Adipose tissue (tissue), 3 donors: Measurements from ENCODE around the gene PFDN2. TPM values are rescaled to one million over a fixed set of nuclear protein-coding genes. Genes with fewer than 3 reads are reported as not detected.
A peak's percentile ranks its signal among the peaks of the same experiment; 100 is the strongest.
"Not testable (repeated sequence)": the region's sequence is repeated elsewhere in the genome, so short reads cannot be mapped to it uniquely, and the experiment has no call there.

Source experiments
- H3K27ac ChIP-seq: one replicate; pipeline ENCODE4 v1.5.1; 2013; ENCODE audit warnings: low read depth, low read length
- WGBS, 3 donors: extraction: QIAGEN DNeasy Blood & Tissue Kit; methylation state at CpG; one replicate each; pipeline ENCODE4 v1.1.7; 2013; 5-methylcytosine and 5-hydroxymethylcytosine counted together
- polyA plus RNA-seq, 3 donors: library from polyadenylated mRNA; stranded (reverse); fragments of 200-250 nt; gene quantifications; one replicate each; pipeline ENCODE4 v1.2.3, GENCODE V29; 2013
- donor health status: healthy with polysubstance abuse.
- donor health status: Bipolar disorder and iron deficiency.
- donor health status: healthy.

Gene PFDN2
- polyA plus RNA-seq, 3 donors, result 53.0 to 201 (median 139) TPM

GRCh38 chr1:161145832-161146231, 28.0 kb upstream of the PFDN2 start:
- no peak overlapping the region for H3K27ac ChIP-seq
- 78 to 84% (median 78%) methylated on average over 3 of the region's 3 CpGs for WGBS, 3 donors

GRCh38 chr1:161140755-161141400, 23.0 kb upstream of the PFDN2 start:
- WGBS, 3 donors, result 94 to 96% (median 95%) methylated on average over 29 of the region's 29 CpGs
- H3K27ac ChIP-seq, result no peak overlapping the region

DNA sequence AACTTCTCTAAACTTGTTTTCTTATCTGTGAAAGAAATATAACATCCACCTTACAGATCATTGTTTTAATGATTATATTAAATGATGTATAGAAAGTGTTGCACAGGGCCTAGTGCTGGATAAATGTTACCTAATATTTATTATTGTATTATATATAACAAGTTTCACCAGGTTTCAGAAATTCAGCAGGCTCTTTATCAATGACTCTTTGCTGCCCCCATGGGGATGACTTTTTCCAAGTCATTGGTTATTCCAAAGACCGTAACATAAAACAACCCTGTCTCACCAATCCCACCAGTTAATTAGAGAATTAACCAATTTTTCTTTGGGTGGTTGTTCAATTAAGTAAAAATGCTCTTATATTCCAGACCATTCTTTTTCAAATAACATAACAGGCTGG, 21.9 kb upstream of the PFDN2 start:
- 14 to 39% (median 30%) methylated on average over 1 of the region's 1 CpG for WGBS, 3 donors
- H3K27ac ChIP-seq, result no peak overlapping the region

GRCh38 chr1:161138431-161138830, 20.6 kb upstream of the PFDN2 start:
- H3K27ac ChIP-seq, result no peak overlapping the region
- 71 to 82% (median 77%) methylated on average over 1 of the region's 1 CpG for WGBS, 3 donors

GRCh38 chr1:161137881-161138280, 20.0 kb upstream of the PFDN2 start:
- H3K27ac ChIP-seq, result no peak overlapping the region
- 64 to 84% (median 67%) methylated on average over 3 of the region's 3 CpGs for whole genome bisulfite sequencing, 3 donors

DNA sequence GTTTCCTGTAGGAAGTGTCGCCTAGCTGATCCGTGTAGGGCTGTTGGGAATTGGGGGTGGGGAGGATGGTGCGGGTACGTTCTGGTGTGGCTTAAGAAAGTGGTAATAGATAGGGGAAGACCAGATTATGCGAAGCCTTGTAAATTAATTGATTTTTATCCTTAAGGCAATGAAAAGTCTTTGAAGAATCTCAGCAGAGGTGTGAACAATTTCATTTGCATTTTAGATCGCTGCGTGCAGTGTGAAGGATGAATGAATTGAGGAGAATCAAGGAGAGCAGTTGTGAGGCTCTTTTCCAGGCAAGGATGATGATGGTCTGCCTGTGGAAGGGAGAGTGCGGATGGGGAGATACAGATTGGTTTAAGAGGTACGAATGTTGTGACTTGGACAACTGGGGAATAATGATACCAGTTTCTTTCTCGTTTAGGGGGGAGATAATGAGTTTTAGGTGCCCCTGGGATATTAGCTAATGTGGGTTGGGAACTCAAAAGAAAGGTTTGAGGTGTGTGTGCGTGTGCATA, 15.4 kb upstream of the PFDN2 start:
- 2 to 7% (median 5%) methylated on average over 11 of the region's 11 CpGs for WGBS, 3 donors
- peak overlapping the region; percentile 90 for H3K27ac ChIP-seq

- 0 to 1% (median 0%) methylated on average over 63 to 68 of the region's 68 CpGs for WGBS, 3 donors
- peak within 1 kb of the TSS; percentile 90 for H3K27ac ChIP-seq
Measured at GRCh38 chr1:161132410-161133219, 14.8 kb upstream of the PFDN2 start, which contains the start of gene DEDD. TSS of gene DEDD (minus strand) at chr1:161132667. CDS start at chr1:161124462, 8,205 bp downstream.

- WGBS, 3 donors, result 3 to 5% (median 5%) methylated on average over 22 of the region's 22 CpGs
Measured at GRCh38 chr1:161131523-161132409, 13.9 kb upstream of the PFDN2 start.

DNA sequence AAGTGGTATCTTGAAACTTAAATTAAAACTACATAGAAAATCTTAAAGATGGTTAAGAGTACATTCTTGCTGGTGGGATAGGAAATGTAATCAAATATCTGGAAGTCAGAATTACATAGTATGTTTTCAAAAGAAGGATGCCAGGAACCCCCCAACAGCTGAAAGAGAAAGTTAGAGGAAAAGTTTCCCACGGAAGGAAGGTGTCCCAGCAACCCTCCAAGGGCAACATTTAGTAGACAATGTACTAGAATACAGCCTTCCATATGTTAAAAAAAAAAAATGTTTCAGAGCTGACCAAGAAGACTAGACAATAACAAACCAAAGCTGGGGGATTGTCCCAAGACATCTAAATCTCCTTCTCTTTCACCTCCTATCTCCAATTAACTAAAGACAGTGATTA, 12.4 kb upstream of the PFDN2 start:
- H3K27ac ChIP-seq, result no peak overlapping the region
- 33 to 52% (median 42%) methylated on average over 1 of the region's 1 CpG for WGBS, 3 donors

More at GRCh38 chr1:161131523-161132409, 13.9 kb upstream of the PFDN2 start:
- H3K27ac ChIP-seq, result peak overlapping the region; percentile 90

- H3K27ac ChIP-seq, result no peak overlapping the region
- WGBS, 3 donors, result 82 to 98% (median 89%) methylated on average over 4 of the region's 4 CpGs
Measured at GRCh38 chr1:161128591-161129420, 11.0 kb upstream of the PFDN2 start.

DNA sequence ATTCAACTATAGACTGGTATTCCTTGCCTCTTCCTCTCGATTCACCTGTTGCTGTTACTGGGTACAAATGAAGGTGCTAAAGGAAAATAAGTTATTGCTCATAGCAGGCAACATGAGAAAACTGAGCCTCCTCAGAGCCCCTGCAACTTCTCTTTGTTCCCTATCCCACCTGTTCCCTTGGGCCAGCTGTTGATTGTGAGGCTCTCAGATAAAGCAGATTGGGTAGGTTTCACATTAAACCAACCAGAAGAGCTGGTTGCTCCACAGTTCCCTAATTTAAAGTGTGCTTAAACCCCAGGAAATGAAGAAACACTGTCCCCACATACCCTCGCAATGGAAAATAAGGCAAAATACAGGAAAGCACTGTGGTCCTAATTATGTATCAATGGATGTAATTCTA, 9.8 kb upstream of the PFDN2 start:
- H3K27ac ChIP-seq, result no peak overlapping the region

DNA sequence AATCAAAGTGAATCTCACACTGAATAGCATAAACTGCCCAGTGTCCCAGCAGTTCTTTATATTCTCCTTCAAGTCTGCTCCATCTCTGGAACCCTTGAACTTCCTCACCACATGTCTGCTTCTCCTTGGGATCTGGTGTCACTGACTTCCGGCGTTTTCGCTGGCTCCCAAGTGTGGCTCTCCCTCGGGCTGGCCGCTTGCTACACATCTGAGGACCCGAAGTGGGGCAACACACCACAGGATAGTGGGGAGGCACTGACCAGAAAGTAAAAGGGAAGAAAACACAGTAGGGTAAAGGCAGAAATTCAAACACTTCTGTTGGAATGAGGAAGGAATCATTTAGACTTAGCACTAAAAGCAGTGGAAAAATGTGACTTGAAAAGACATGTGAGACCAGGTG, 5.1 kb upstream of the PFDN2 start:
- no peak overlapping the region for H3K27ac ChIP-seq
- 83 to 87% (median 85%) methylated on average over 6 of the region's 6 CpGs for WGBS, 3 donors

More for the DNA sequence above, 9.8 kb upstream of the PFDN2 start:
- WGBS, 3 donors, result 67 to 92% (median 74%) methylated on average over 2 of the region's 2 CpGs

DNA sequence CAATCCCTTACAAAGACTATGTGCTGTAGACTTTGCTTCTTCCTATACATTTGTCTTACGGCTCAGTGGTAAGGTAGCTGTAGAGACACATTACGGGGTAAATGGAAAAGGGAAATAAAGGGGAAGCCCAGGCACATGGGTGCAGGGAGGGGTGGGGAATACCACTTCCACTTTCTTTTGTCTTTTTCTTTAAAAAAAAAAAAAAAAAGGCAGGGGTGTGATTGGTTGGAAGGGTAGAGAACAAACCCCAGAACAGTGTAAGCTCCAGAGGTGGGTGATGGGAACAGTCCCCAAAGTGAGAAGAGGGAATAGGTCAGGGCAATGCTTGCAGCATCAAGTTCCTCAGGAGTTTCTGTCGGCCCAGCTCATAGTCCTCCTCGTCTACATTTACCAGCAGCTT, 4.0 kb upstream of the PFDN2 start:
- 54 to 86% (median 69%) methylated on average over 4 of the region's 4 CpGs for WGBS, 3 donors
- no peak overlapping the region for H3K27ac ChIP-seq

GRCh38 chr1:161121042-161121650, 3.3 kb upstream of the PFDN2 start:
- no peak overlapping the region for H3K27ac ChIP-seq
- WGBS, 3 donors, result 80 to 91% (median 81%) methylated on average over 3 of the region's 3 CpGs

DNA sequence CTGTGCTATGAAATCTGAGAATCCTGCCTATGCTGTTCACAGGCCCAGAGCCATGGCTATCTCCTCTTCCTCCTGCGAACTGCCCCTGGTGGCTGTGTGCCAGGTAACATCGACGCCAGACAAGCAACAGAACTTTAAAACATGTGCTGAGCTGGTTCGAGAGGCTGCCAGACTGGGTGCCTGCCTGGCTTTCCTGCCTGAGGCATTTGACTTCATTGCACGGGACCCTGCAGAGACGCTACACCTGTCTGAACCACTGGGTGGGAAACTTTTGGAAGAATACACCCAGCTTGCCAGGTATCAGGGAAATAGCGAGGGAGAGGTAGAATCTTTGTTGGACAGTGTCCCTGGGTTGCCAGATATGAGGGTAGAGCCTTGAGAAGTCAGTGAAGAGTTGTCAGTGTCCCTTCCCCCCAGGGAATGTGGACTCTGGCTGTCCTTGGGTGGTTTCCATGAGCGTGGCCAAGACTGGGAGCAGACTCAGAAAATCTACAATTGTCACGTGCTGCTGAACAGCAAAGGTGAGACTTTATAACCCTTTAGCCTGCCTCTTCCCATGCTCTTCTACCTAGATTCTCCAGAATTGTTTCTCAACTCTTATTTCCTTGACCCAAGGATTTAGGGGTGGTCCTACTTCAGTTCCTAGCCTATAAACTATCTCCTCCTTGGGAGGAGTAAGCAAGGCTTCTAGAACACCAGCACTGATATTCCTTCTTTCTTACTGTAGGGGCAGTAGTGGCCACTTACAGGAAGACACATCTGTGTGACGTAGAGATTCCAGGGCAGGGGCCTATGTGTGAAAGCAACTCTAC, 1.5 kb upstream of the PFDN2 start:
- 17 to 46% (median 42%) methylated on average over 10 of the region's 10 CpGs for WGBS, 3 donors
- peak overlapping the region; percentile 48 for H3K27ac ChIP-seq

GRCh38 chr1:161115961-161116360, 1.9 kb downstream of the PFDN2 start:
- H3K27ac ChIP-seq, result not testable (repeated sequence)
- WGBS, 3 donors, result 87 to 92% (median 89%) methylated on average over 6 of the region's 6 CpGs
